ENCODE measurements around the gene XYLT1. TPM values are rescaled to one million over a fixed set of nuclear protein-coding genes. Genes with fewer than 3 reads are reported as not detected.

Gene XYLT1
- total RNA-seq, 1 experiment from 2014 or later = not detected

DNA sequence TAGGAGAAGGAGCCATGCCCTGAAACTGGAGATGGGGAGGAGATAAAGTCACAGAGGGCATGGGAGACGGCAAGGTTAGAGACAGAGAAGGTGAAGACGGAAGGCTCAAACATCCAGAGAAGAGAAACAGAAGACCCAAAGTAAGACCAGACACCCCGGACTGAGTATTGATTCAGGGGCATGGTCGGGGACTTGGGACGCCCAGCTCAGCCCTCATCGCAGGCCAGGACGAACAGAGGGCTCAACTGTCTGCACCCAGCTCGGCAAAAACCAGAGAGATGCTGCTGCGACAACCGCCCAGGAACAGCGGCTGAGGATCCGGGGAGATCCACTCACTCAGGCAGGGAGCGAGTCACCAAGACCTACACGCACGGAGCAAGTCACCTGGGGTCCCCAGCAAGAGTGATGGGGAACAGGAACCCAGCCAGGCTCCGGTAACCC, 999 bp downstream of the XYLT1 start:
- CTCF ChIA-PET = no interaction called here
- ATAC-seq (no peak), DNase-seq (no peak)
- Histone ChIP-seq H3K79me2 (ENCODE audit: low read length) (no peaks in the 10 kb centered on the region), H2AFZ (ENCODE audit: low read length) (no peak overlapping the region), H3K9me2 (replicated peaks; ENCODE audit: low read length) (no peaks in the 10 kb centered on the region), H3K27me3 (ENCODE audit: low read length) (peaks cover 15% of the 10 kb centered on the region), H4K20me1 (ENCODE audit: low read length) (no peaks in the 10 kb centered on the region), H3K9ac (ENCODE audit: low read length) (no peak overlapping the region), H3K9me3 (ENCODE audit: low read length) (no peaks in the 10 kb centered on the region), H3K4me3 (ENCODE audit: low read length) (no peak overlapping the region), H3K4me1 (ENCODE audit: insufficient read depth, low read length) (no peaks in the 10 kb centered on the region), H3F3A (ENCODE audit: low read length, unreplicated experiment) (no peaks in the 10 kb centered on the region), H3K27ac (ENCODE audit: low read length) (no peak overlapping the region), H3K36me3 (ENCODE audit: low read depth, low read length) (no peaks in the 10 kb centered on the region; the same call in 1 of the 2 replicates), H3K4me2 (ENCODE audit: low read length) (no peak overlapping the region)
- TF ChIP-seq CTCF (conservative IDR thresholded peaks at IDR 0.05; ENCODE audit: low read depth, low read length) (no peak), EZH2phosphoT487 (IDR thresholded peaks at IDR 0.05; ENCODE audit: borderline replicate concordance, low read length) (no peak), EZH2 (IDR thresholded peaks at IDR 0.05; ENCODE audit: low read length, unreplicated experiment) (no peak)
- POLR2A ChIA-PET (ENCODE audit: unreplicated experiment) = no interaction called here
- intact Hi-C loops (cut with micrococcal nuclease) = no loop called here
- BruUV-seq (replicated peaks) = no TSS peak

DNA sequence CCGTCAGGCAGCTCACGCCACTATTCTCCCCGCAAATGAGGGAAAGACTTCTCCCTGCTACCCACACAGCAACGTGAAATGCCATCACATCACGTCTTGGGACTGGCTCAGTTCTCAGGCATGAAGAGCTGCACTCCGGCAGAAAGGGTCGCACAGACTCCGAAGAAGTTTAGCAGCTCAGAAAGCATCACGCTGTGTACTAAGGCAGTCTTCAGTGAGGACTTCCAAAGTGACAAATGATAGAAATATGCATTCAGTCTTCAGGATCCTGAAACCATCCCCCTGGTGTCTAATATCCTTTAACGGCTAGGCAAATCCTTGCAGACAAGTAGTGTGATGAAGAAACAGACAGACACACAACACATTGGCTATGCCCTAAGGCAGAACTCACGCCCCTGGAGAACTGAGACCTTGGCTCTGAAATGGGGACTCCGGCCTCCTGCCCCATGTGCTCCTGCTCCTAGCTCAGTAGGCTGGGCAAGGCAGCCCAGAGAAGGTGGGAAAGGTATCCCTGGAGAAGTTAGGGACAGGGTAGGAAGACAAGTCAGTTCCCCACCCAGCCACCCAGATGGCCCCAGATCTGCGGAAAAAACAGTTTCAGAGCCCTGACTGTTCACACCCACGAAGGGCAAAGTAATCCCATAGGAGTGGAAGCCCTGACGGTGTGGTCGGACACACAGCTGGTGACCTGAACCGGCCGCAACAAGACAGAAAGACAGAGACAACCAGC, 1.6 kb downstream of the XYLT1 start:
- no peak for DNase-seq
- H2AFZ ChIP-seq (ENCODE audit: low read length) = no peak overlapping the region
- H3K4me1 ChIP-seq (ENCODE audit: insufficient read depth, low read length) = no peaks in the 10 kb centered on the region
- no peak overlapping the region for H3K4me2 ChIP-seq (ENCODE audit: low read length)
- no peak overlapping the region for H3K27ac ChIP-seq (ENCODE audit: low read length)
- intact Hi-C loops (cut with micrococcal nuclease) = no loop called here
- no peaks in the 10 kb centered on the region for H3K9me2 ChIP-seq (replicated peaks; ENCODE audit: low read length)
- no peak for TF ChIP-seq EZH2 (IDR thresholded peaks at IDR 0.05; ENCODE audit: low read length, unreplicated experiment)
- TF ChIP-seq EZH2phosphoT487 (IDR thresholded peaks at IDR 0.05; ENCODE audit: borderline replicate concordance, low read length) = no peak
- no peak for TF ChIP-seq CTCF (conservative IDR thresholded peaks at IDR 0.05; ENCODE audit: low read depth, low read length)
- no peak overlapping the region for H3K9ac ChIP-seq (ENCODE audit: low read length)
- H3K4me3 ChIP-seq (ENCODE audit: low read length) = no peak overlapping the region
- H3K27me3 ChIP-seq (ENCODE audit: low read length) = peaks cover 15% of the 10 kb centered on the region
- no peaks in the 10 kb centered on the region for H3F3A ChIP-seq (ENCODE audit: low read length, unreplicated experiment)
- H3K79me2 ChIP-seq (ENCODE audit: low read length) = no peaks in the 10 kb centered on the region
- no peak for ATAC-seq
- ChIA-PET CTCF (no interaction called here), POLR2A (ENCODE audit: unreplicated experiment) (no interaction called here)
- no TSS peak for BruUV-seq (replicated peaks)
- H3K36me3 ChIP-seq (ENCODE audit: low read depth, low read length) = no peaks in the 10 kb centered on the region; the same call in 1 of the 2 replicates
- no peaks in the 10 kb centered on the region for H4K20me1 ChIP-seq (ENCODE audit: low read length)
- H3K9me3 ChIP-seq (ENCODE audit: low read length) = no peaks in the 10 kb centered on the region

- ChIA-PET POLR2A (ENCODE audit: unreplicated experiment) (no interaction called here), CTCF (no interaction called here)
- Histone ChIP-seq H3K79me2 (ENCODE audit: low read length) (no peaks in the 10 kb centered on the region), H3K27ac (ENCODE audit: low read length) (no peak overlapping the region), H3K9ac (ENCODE audit: low read length) (no peak overlapping the region), H3K4me2 (ENCODE audit: low read length) (no peak overlapping the region), H3F3A (ENCODE audit: low read length, unreplicated experiment) (no peaks in the 10 kb centered on the region), H3K9me3 (ENCODE audit: low read length) (no peaks in the 10 kb centered on the region), H2AFZ (ENCODE audit: low read length) (no peak overlapping the region), H4K20me1 (ENCODE audit: low read length) (no peaks in the 10 kb centered on the region), H3K27me3 (ENCODE audit: low read length) (peaks cover 15% of the 10 kb centered on the region), H3K4me1 (ENCODE audit: insufficient read depth, low read length) (no peaks in the 10 kb centered on the region), H3K36me3 (ENCODE audit: low read depth, low read length) (no peaks in the 10 kb centered on the region; the same call in 1 of the 2 replicates), H3K4me3 (ENCODE audit: low read length) (no peak overlapping the region), H3K9me2 (replicated peaks; ENCODE audit: low read length) (no peaks in the 10 kb centered on the region)
- BruUV-seq (replicated peaks) = no TSS peak
- DNase-seq (no peak), ATAC-seq (no peak)
- intact Hi-C loops (cut with micrococcal nuclease) = no loop called here
- TF ChIP-seq CTCF (conservative IDR thresholded peaks at IDR 0.05; ENCODE audit: low read depth, low read length) = no peak
Observed at GRCh38 chr16:17468611-17469010, 2.1 kb downstream of the XYLT1 start.
